Measurements from ENCODE around the gene GEMIN7. TPM values are rescaled to one million over a fixed set of nuclear protein-coding genes. Genes with fewer than 3 reads are reported as not detected.

Gene GEMIN7
- total and polyA plus RNA-seq, 11 donors = 11.4 to 40.8 (median 17.2) TPM

DNA sequence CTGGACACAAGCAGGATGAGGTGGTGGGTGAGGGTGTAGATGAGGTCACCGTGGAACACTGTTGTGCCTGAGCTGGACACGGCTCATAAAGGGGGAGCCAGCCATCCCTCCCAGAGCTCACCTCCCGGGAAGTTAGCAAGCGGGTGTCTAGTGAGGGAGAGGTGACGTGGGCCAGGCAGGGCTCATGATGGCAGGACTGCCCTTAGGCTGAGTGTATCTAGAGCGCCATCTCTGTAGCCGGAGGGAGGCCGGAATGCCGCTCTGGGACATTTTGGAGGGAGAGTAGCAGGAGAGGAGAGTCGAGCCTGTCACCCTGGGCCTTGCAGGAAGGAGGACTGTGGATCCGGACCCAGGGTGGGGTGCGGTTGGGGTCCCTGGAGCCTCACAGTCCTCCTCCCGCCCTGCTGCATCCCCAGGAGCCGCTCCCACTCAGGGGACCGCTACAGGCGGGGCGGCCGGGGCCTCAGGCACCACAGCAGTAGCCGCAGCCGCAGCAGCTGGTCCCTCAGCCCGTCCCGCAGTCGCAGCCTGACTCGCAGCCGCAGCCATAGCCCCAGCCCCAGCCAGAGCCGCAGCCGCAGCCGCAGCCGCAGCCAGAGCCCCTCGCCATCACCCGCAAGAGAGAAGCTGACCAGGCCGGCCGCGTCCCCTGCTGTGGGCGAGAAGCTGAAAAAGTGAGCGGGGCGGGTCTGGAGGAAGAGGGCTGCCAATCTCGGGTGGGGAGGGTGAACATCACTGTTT, 12.0 kb upstream of the GEMIN7 start:
- 88 to 92% (median 92%) methylated on average over 26 to 38 of the region's 38 CpGs for WGBS, 4 donors
- Histone ChIP-seq H3K9me3 (no peaks in the 10 kb centered on the region), H3K36me3 (peaks cover 0 to 100% (median 94%) of the 10 kb centered on the region in 9 donors), H3K27me3 (no peaks in the 10 kb centered on the region), H3K4me3 (no peak overlapping the region), H3K27ac (no peak overlapping the region), H3K4me1 (no peaks in the 10 kb centered on the region)
- ATAC-seq = no peak
- TF ChIP-seq CTCF (IDR thresholded peaks at IDR 0.05) (no peak), POLR2A (IDR thresholded peaks at IDR 0.05) (no peak)
- intact Hi-C loops (cut with DNase I) = no loop called here
- peak in 1 of 5 donors; percentile 42 for DNase-seq

DNA sequence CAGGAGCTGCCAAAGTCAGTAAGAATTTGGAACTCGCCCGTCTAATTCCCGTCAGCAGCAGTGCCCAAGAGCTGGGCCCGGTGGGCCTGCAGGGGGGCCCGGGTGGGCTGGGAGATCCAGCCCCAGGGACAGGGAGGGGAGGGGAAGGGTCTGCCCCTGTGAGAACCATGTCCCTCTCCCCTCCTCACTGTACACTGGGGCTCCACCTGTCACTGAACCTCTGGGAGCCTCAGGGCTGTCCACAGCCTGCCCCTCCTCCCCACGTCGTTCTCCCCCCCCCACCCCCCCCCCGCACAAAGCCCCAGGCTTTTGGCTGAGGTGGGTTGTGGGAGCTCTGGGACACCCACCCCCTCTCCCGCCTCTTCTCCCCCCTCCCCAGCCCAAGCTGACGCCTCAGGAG, 11.0 kb upstream of the GEMIN7 start:
- intact Hi-C loops (cut with DNase I) = no loop called here
- Histone ChIP-seq H3K27me3 (no peaks in the 10 kb centered on the region), H3K4me3 (no peak overlapping the region), H3K36me3 (peaks cover 0 to 99% (median 84%) of the 10 kb centered on the region in 9 donors), H3K4me1 (no peaks in the 10 kb centered on the region), H3K9me3 (no peaks in the 10 kb centered on the region), H3K27ac (no peak overlapping the region)
- no peak for DNase-seq
- no peak for ATAC-seq
- 79 to 95% (median 89%) methylated on average over 6 to 9 of the region's 10 CpGs for WGBS, 4 donors
- TF ChIP-seq POLR2A (IDR thresholded peaks at IDR 0.05) (no peak), CTCF (IDR thresholded peaks at IDR 0.05) (no peak)

DNA sequence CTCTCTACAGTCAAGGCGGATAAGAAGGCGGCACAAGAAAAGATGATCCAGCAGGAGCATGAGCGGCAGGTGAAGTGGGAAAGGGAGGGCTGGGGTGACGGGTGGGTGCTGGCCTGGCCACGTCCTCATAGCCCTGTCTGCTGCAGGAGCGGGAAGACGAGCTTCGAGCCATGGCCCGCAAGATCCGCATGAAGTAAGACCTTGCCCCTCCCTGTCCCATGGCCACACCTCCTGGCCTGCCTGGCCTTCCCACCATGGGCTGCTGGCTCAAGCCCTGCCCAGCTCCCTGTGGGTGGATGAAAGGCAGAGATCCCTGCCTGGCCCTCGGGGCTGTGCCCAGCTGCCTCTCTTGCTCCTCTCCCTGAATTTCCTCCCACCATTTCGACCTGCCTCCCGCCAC, 10.0 kb upstream of the GEMIN7 start:
- Histone ChIP-seq H3K4me3 (no peak overlapping the region), H3K9me3 (no peaks in the 10 kb centered on the region), H3K4me1 (no peaks in the 10 kb centered on the region), H3K36me3 (peaks cover 0 to 89% (median 74%) of the 10 kb centered on the region in 9 donors), H3K27me3 (no peaks in the 10 kb centered on the region), H3K27ac (no peak overlapping the region)
- no peak for TF ChIP-seq CTCF (IDR thresholded peaks at IDR 0.05)
- TF ChIP-seq POLR2A (IDR thresholded peaks at IDR 0.05) = no peak
- 69 to 78% (median 73%) methylated on average over 13 of the region's 13 CpGs for WGBS, 4 donors
- DNase-seq = peak in 1 of 5 donors; percentile 52
- peak in 3 of 4 donors; percentile 23 to 44 (median 43) for ATAC-seq
- intact Hi-C loops (cut with DNase I) = no loop called here

DNA sequence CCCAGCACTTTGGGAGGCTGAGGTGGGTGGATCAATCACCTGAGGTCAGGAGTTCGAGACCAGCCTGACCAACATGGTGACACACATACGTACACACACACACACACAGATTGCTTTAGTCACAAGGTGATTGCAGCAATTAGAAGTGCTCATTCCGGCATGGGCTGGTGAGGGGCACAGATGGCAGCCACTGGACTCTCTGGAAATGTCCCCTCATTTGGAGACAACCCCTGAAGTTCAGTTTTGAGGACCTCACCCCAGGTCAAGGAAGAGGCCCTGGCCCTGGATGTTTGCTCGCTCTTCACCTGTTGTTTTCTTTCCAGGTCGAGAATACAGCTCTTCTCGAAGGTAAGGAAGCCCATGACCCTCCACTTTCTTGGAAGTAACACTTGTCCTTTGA, 8.8 kb upstream of the GEMIN7 start:
- ATAC-seq = no peak
- no peak for DNase-seq
- 88 to 93% (median 90%) methylated on average over 6 of the region's 6 CpGs for WGBS, 4 donors
- Histone ChIP-seq H3K27me3 (no peaks in the 10 kb centered on the region), H3K27ac (no peak overlapping the region), H3K4me3 (no peak overlapping the region), H3K9me3 (no peaks in the 10 kb centered on the region), H3K36me3 (peaks cover 0 to 77% (median 63%) of the 10 kb centered on the region in 9 donors), H3K4me1 (peaks cover 0 to 4% (median 0%) of the 10 kb centered on the region in 12 donors)
- intact Hi-C loops (cut with DNase I) = no loop called here
- no peak for TF ChIP-seq CTCF (IDR thresholded peaks at IDR 0.05)
- no peak for TF ChIP-seq POLR2A (IDR thresholded peaks at IDR 0.05)

Data from heart left ventricle (tissue), 16 donors.